SH-SY5Y (cell line): ENCODE measurements around the gene FRRS1.

Experiments
- GATA2 ChIP-seq: IDR thresholded peaks from 2 replicates; pipeline ENCODE4 v1.6.1; 2011; ENCODE audit warnings: mild to moderate bottlenecking, low read depth, low read length
- GATA3 ChIP-seq: IDR thresholded peaks from 2 replicates; pipeline ENCODE4 v1.6.1; 2011; ENCODE audit warnings: low read depth, mild to moderate bottlenecking, low read length, moderate library complexity

Gene FRRS1

DNA sequence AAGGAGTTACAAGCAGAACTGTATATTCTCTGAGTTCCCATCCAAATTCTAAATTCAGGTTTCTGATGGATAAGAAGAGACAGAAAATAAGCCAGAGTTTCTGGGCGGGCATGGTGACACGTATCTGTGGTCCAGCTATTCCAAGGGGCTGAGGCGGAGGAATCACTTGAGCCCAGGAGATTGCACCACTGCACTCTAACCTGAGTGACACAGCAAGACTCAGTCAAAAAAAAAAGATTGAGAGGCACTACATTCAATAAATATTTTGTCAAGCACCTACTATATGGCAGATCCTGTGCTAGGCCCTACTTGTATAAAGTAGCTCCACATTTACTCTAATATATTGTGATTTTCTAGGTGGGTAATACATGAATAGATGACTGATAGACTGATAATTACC is 6.4 kb upstream of the FRRS1 start:
- TF ChIP-seq GATA2 (no peak), GATA3 (no peak)

DNA sequence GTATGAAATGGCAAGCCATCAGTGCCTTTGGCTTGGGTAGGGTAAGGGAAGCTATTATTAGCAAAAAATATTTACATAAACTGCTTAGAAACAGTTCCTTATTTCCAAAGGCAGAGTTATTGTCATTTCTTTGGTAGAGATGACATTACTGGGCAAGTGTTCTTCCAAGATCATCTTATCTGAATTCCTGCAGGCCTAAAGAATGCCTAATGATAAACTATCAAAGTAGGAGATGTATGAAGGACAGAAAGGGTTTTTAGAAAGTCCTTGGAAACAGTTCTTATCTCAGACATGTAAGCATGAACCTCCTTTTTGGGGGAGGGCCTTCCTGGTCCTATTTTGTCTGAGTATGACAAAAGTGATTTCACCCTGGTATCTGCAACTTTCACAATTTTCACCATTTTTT is 5.1 kb upstream of the FRRS1 start:
- TF ChIP-seq GATA2: no peak
- TF ChIP-seq GATA3: no peak

DNA sequence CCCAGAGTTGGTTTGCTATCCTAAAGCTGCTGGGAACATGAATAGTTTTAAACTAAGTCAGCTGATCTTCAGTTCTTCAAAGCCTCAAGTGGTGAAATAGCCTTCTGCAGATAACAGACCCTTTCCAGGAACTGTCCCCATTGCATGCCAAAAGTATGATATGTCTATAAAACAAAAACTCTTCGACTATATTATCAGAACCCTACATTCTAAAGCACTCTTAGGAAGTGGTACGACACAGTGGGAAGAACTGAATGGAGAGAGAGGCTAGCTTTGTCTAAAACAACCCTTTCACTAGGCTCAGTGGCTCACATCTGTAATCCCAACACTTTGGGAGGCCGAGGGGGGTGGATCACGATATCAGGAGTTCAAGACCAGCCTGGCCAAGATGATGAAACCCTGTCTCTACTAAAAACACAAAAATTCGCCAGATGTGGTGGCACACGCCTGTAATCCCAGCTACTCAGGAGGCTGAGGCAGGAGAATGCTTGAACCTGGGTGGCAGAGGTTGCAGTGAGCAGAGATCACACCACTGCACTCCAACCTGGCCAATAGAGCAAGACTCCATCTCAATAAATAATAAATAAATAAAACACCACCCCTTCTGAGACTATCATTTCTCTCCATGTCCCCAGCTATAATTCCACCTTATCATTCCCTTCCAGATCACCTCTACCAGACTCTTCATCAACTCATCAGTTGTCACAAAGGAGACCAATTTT is 2.2 kb upstream of the FRRS1 start:
- TF ChIP-seq GATA2 (no peak), GATA3 (no peak)

DNA sequence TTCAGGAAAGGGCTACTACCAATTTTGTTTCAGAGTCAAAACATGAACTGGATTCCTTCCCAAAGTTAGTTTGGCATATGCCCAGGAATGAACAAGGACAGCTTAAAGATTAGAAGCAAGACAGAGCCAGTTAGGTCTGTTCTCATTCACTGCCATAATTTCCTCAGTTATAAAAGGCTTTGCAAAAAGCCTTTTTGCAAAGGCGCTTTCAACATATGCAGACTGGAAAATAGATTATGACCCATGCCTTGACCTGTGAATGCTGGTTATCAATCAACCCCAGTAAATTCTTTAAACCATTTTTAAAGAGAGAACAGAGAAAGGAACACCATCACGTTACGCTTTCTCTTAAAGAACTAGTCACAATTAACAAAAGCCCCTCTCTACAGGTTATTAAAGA is 1.7 kb upstream of the FRRS1 start:
- no peak for TF ChIP-seq GATA3
- no peak for TF ChIP-seq GATA2

DNA sequence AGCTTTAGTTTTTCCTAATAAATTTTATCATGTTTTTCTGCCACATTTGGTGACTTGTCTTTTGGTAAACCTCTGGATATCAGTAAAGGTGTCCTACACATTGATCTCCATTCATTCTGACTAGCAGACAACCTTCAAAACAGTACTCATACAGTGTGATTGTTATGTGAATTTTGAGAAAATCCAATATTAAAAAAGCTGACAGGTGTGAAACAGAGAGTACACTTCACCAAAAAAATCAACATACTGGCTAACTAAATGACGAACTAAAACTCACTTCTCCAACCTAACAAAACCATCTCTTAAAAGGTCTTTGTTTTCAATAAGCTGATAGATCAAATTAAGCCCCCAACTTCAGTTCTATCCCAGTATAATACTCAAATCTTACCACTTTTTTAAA is 1.5 kb downstream of the FRRS1 start:
- no peak for TF ChIP-seq GATA3
- no peak for TF ChIP-seq GATA2

DNA sequence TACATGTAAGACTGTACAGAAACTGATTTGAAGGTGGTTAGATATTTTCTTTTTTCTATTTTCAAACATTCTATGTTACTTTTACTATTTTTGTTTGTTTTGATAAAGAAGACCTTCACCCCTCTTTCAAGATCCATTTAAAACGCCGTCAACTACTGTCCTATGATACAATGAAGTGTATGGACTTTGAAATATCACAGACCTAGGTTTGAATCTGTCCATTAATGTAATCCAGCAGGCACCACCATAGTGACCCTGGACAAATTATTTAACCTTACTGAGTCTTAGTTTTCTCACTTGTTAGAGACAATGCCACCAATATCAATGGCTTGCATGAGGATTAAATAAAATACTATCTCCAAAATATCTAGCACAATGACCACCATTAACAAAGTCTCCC is 2.0 kb downstream of the FRRS1 start:
- TF ChIP-seq GATA2: no peak
- no peak for TF ChIP-seq GATA3

DNA sequence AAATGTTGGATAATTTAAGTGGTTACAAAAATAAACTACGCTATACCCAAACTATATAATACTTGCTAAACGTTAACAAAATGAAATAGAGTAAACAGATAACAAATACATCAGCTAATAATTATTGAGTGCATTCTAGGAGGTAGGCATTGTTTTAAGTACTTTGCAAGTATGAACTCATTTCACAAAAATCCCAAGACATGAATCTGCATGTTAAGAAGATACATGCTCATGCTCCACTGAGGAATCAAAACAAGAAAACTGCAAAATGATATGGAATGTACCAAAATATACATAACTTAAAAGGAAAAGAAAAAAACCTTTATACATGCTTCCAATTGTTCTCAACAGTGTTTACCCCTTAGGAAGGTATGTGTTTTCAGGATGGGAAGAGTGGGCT is 2.5 kb downstream of the FRRS1 start:
- TF ChIP-seq GATA3 (no peak), GATA2 (no peak)

DNA sequence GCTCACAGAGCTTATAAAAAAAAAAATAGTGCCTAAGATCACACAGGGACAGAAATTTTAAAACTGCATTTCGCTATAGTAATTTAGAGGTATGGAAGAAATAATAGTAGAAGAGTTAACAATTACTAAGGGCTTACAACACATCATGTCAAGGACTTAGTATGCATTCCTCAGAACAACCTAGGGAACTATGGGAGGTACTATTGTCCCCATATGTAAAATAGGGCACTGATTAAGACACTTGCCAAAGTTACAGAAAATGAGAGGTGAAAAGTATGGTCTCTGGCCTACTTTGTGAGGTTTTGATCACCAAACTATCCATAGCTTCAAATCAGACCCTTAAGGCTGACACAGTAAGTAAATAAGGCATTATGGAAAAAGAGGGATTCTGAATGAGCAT is 4.7 kb downstream of the FRRS1 start:
- TF ChIP-seq GATA3 (no peak), GATA2 (no peak)

DNA sequence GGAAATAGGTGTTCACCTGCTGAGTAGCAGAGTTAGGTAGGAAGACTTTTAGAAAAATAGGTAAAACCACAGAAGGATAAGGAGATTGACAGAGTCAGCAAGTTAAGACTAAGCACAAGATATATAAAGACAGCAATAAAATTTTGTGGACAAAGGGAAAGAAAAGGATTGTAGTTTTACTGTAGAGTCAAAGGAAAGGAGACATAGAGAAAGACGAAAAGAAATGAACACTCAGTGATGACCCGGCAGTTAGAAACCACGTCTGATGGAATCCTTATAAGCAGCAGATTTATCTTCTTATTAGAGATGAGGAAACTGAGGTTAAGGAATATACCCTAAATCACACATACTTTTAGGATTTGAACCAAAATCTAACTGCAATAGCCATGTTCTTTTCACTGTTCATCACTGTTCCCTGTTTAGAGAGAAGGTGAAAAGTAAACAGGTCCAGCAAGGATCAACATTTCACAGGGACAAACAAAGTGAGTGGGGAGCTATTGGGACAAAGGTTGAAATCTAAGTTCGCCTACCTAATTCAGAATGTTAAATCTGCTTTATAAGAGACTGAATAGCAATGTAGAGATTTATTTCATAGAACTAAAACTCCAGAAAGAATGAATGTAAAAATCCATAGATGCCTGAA is 6.8 kb downstream of the FRRS1 start:
- TF ChIP-seq GATA2: no peak
- TF ChIP-seq GATA3: no peak

DNA sequence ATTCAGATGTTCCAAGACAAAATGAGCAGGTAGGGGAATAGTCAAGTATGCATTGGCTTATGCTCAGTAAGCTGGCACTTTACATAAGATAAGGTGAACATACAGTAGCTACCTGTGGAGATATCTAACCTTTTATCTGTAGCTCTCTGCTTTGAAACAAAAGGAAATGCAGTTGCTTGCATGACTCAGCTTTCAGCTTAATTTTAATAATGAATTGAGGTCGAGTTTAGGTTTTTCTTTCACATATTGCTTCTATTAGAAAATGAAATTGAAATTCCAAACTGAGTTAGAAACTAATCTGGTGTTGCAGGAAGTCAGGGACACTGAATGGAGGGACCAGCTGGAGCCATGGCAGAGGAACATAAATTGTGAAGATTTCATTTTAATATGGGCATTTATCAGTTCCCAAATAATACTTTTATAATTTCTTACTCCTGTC is 8.3 kb downstream of the FRRS1 start:
- TF ChIP-seq GATA2 (no peak), GATA3 (no peak)

DNA sequence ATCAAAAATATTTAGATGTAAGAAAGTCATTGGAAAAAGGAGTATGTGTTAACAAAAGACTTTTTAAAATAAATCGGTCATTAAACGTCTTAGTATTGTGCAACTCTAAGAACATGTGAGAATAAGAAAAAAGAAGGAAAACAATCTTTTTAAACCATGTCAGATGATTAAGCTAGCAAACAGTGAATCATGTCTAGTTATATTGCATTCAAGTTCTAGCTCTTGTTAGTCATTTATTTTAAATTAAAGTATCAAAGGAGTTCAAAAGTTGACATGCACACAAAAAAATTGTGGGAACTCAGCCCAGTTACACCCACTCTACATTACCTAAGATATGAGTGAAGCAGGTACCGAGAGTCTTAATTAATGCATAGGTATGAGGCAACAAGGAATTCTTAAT is 9.8 kb downstream of the FRRS1 start:
- TF ChIP-seq GATA3 (no peak), GATA2 (no peak)

DNA sequence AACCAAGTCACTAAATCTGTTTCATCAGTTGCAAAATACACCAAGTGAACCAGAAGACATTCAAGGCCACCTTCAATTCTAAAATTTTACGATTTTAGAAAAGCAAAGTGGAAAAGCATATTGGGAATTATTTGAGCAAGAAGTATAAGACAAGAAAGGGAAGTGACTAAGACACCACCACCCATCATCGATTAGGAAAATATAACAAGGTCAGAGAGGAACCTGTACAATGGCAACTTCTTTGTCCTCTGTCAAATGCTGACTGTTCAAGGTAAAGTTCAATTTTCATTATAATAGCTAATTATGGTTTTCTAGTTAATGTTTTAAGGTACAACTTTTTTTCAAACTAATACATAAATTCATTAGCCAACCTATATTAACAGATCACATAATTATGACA is 10.8 kb downstream of the FRRS1 start:
- TF ChIP-seq GATA3 (no peak), GATA2 (no peak)

DNA sequence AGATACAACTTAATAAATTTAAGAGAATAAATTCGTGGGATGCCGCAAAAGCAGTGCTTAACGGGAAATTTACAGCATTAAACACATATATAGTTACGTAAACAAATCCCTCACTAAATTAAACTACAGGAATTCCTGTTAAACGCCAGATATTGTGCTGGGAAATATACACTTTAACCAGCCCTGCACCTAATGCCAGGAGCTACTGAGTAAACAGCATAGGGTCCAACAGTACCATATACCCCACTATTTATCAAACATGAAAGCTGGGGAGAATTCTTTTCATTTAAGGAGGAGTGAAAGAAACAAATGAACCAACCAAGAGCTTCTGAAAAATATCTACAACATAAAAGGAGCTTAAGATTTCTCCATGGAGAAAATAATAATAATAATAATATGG is 11.7 kb downstream of the FRRS1 start:
- no peak for TF ChIP-seq GATA2
- no peak for TF ChIP-seq GATA3

DNA sequence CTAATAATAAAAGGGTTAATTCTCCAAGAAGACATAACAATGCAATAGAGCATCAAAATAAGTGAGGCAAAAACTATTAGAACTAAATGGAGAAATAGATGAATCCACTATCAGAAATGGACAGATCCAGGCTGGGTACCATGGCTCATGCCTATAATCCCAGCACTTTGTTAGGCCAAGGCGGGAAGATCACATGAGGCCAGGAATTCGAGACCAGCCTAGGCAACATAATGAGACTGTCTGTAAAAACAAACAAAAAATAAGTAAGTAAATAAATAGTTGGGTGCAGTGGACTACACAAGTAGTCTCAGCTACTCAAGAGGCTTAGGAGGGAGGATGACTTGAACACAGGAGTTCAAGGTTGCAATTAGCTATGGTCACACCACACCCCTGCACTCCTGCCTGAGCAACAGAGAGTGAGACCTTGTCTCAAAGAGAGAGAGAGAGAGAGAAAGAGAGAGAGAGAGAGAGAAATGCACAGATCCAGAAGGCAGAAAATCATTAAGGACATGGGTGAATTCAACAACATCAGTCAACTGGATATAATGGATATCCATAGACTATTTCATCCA is 12.3 kb downstream of the FRRS1 start:
- no peak for TF ChIP-seq GATA3

DNA sequence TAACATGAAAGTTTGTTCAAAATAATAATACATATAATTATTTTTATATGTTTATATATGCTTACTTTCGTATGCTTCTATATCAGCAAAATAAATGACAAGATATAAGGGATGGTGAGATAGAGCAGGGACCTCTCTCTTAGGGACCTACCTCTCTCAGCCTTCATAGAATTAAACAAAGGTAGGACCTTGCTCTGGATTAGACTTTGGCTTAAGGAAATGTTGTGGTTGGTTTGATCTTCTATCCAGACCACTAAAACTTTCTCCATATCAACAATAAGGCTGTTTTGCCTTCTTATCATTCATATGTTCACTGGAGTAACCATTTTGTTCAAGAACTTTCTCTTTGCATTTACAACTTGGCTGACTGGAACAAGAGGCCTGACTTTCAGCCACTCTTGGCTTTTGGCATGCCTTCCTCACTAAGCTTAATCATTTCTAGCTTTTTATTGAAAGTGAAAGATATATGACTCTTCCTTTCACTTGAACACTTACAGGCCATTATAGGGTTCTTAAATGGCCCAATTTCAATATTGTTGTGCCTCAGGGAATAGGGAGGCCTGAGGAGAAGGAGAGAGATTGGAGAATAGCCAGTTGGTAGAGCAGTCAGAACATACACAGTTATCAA is 14.4 kb downstream of the FRRS1 start:
- no peak for TF ChIP-seq GATA3
- TF ChIP-seq GATA2: no peak
